SIG-M5 treated with dmso at 0.1 percent for 504 hours (cell line): ENCODE data around the gene KCND2.
"Not testable (repeated sequence)": the region's sequence is repeated elsewhere in the genome, so short reads cannot be mapped to it uniquely, and the experiment has no call there.

Experiments used
- DNase-seq: peaks from one replicate; lab custom pipeline; 2025; ENCODE audit not compliant: unreplicated experiment; lab: John Stamatoyannopoulos, UW

Gene KCND2

DNA sequence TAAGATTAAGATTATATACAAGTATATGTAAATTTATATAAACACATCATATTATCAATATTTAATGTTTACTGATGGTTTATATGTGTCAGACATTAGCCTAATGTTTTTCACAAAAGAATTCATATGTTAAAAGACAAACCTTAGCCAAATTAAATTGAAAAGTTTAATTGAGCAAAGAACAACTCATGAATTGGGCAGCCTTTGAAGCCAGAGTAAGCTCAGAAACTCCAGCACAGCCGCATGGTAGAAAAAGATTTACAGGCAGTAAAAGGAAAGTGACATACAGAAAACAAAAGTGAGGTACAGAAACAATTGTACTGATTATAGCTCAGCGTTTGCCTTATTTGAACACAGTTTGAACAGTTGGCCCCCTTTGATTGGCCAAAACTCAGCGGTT lies 460.9 kb downstream of the KCND2 start:
- no peak for DNase-seq

GRCh38 chr7:120735791-120736190 lies 462.8 kb downstream of the KCND2 start:
- no peak for DNase-seq

DNA sequence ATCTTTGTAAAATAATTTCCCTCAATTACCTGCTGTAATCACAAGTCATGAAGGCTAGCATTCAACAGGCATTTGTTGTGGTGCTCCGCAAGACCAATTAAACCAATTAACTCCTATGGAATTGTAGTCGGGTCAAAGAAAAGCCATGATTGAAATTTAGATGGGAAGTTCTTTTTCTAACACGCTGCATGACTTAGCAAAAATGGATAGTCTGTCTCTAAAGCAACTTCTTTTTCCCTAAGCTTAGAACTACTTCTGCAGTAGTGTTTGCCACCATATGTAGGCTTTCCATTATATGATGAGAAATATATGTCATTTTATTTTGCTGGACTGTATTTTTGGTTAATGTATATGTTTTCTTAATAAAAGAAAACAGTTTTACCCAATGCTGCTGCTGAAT lies 465.8 kb downstream of the KCND2 start:
- DNase-seq, result no peak

- no peak for DNase-seq
Measured at GRCh38 chr7:120740348-120740747, 467.4 kb downstream of the KCND2 start.

DNA sequence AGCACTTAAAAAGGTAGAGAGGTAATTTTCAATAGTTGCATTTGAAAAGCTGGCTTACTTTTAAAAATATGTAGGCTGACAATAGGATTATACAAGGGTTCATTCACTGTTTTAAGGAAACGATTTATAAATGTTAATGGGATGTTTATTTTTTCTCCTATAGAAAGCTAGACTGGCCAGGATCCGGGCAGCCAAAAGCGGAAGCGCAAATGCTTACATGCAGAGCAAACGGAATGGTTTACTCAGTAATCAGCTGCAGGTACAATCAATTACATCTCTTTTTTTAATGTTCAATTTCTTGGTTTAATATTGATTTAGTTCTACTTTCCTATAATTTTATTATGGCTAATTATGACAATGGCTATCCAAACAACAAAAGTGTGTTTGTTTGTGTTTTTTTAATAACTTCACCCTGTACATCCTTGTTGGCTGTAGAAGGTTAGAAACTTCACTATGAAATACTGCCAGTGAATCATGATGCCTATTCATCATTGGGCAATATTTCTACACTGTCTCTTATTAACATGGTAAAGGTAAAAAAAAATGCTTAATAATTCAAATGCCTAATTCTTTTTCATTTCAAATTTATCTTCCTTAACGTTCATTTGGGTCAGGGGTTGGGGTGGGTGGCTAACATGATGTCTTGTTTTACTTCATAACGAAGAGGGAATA lies 468.5 kb downstream of the KCND2 start:
- DNase-seq, result no peak

DNA sequence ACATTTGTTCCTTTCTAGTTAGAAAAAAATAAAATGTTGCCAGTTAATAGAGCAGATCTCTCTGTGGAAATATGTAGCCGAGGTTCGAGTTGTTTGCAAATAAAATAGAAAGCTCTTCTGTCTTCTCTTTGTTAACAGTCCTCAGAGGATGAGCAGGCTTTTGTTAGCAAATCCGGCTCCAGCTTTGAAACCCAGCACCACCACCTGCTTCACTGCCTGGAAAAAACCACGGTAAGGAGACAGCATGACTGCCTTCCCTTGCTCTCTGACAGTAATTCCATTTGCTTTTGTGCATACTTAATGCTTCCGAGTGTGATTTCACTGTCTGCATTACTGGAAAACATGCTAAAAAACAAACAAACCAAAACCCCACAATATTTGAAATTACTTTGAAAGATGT lies 469.4 kb downstream of the KCND2 start:
- no peak for DNase-seq

DNA sequence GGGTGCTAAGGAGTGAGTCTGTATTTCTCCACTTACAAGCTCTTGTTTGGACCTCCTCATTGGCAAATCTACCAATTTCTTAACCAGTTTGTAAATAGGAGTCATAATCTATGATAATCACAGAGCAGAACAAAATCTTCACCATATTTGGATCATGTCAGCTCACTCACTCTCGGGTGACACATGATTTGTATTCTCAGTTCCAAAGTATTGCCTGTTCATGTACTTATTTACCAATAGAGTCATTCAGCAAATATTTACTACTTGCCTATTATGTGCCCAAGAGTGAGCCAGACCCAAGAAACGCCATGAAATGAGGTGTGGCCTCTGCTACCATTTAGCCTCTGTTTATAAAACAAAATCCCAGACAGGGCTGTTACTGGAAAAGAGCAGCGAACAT lies 470.2 kb downstream of the KCND2 start:
- DNase-seq, result no peak

- no peak for DNase-seq
Measured at GRCh38 chr7:120760050-120760449, 487.1 kb downstream of the KCND2 start.

DNA sequence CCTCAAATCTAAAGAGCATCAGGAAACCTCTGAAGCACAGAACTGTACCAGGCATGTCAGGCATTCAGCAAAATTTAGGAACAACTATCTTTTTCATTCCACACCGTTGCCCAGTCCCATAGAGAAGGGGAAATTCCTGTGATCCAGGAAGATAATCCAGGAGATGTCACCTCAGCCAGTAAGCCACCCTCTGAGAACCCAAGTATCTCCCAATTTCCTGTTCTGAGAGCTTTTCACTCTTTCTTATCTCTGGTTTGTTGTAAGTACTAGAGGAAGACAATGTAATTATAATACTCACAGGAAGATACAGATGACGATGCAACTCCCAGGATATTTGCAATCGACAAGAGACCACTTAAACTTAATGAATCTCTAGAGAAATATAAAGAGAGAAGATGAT lies 487.9 kb downstream of the KCND2 start:
- DNase-seq, result no peak

- no peak for DNase-seq
Measured at GRCh38 chr7:120770206-120770605, 497.2 kb downstream of the KCND2 start.

DNA sequence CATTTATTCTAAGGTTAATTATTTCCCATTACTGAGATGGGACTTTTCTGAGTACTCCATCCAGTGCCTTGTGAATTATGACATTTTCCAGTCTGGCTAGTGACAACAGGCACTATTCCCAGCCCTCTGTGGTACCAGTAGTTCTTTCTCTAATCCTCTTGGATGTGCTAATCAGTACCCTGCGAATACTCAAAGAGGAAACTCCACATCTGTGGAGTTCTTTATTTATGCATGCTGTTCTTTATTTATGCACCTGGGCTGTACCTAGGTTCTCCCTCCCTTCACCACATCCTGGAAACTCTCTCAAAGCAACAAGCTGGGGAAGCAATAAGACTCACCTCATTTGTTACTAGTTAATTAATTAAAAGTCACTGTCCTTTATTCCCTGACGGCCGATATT lies 501.5 kb downstream of the KCND2 start:
- DNase-seq, result no peak

DNA sequence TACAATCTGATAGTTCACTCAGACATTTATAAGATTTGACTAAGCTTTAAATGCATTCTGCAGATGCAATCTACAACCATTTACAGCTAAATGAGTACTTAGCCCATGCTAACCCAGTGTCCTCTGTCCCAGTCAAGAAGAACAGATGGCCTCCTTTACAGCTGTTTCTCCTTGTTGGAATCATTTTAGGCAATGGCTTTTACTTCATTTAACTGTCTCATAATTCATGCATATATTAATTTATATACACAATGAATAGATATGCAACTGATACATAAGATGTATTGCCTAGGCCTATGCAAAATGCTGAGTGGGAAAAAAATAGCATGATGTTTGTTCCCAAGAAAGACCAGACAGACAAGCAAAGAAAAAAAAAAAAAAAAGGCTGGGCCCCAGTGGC lies 502.8 kb downstream of the KCND2 start:
- no peak for DNase-seq

DNA sequence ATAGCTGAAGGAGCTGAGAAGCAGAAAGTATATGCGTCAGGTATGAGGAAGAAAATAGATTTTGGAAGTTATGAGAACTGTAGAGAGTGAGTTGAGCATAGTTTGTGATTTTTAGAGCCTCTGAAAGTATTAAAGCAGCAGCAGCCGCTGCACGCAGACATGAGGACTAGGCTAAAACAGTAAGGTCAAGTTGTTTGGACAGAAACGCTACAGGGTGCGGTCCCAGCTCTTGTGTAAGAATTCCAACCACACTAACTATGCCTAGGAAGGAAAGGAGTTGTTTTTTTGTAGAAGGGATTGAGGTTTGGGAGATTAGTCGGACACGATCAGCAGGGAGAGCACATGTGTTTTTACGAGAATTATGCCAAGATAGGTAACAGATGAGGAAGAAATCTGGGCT lies 506.1 kb downstream of the KCND2 start:
- not testable (repeated sequence) for DNase-seq

- DNase-seq, result not testable (repeated sequence)
Measured at GRCh38 chr7:120780451-120780850, 507.5 kb downstream of the KCND2 start.

- DNase-seq, result no peak
Measured at GRCh38 chr7:120780938-120781337, 508.0 kb downstream of the KCND2 start.

GRCh38 chr7:120781924-120782323 lies 508.9 kb downstream of the KCND2 start:
- DNase-seq, result not testable (repeated sequence)

- DNase-seq, result no peak
Measured at GRCh38 chr7:120783273-120783672, 510.3 kb downstream of the KCND2 start.

GRCh38 chr7:120783721-120784120 lies 510.7 kb downstream of the KCND2 start:
- DNase-seq, result no peak

DNA sequence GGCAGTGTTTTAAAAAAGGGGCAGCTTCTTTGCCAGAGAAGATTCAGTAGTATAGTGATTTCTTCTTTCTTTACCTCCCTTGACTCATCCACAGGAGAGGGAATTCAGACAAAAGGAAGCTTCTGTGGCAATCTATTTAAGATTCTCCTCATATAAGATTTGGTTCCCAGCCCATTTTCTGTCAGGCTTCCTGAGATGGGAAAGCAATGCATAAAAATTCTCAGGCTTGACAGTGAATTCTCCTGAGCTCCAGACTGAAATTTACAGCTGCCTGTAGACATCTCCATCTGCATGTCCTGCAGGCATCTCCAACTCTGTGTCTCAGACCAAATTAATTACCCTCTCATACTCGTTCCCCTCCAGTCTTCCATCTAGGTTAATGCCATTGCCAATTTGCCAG lies 512.1 kb downstream of the KCND2 start:
- DNase-seq, result no peak

DNA sequence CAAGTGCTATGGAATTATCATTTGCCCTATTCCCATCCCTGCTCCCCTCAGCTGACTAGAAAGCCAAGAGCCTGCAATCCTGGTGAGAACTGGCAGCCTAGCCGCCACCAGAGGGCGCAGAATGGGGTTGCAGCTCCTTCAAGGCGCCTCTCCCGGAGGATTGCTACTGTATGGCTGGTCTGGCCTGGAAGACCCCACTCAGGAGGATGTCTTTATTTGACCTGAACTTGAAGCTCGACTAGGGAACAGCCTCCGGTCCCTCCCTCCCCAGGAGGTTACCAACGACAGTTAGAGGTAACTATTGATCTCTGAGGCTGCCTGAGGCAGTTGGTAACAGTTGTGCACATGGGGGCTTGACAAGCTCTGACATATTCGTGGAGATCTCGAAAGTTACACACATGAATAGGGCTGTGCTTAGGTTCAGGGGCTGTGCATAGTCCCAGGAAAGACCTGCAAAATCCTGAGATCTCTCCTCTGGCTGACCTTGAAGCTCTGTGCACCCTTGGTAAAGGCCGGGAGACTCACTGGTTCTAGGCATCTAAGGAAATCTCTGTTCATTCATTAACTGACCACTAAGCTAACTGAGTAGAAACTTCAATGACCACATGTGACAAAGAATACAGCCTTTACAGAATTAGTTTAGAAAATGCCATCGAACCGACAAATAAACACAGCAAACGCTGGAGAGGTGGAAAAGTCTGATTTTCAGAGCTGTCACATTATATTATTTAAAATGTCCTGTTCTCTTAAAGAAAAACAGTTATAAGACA lies 519.3 kb downstream of the KCND2 start:
- peak; percentile 27 for DNase-seq

DNA sequence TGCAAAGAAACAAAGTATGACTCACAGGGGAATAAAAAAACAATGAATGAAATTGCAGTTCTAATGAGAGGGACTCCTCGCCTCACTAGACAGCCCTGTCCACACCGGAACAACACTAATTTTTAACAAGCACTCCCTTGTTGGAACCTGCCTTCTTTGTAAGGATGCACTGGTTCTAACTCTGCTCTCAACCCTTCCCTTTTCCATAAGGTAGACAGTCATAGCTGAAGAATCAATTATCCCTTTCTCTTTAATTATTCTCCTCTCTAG lies 519.8 kb downstream of the KCND2 start:
- DNase-seq, result no peak

- DNase-seq, result no peak
Measured at GRCh38 chr7:120793213-120793936, 520.4 kb downstream of the KCND2 start.
